ENCODE results near the gene ZNF774.
A peak's percentile ranks its signal among the peaks of the same experiment; 100 is the strongest.

DNA sequence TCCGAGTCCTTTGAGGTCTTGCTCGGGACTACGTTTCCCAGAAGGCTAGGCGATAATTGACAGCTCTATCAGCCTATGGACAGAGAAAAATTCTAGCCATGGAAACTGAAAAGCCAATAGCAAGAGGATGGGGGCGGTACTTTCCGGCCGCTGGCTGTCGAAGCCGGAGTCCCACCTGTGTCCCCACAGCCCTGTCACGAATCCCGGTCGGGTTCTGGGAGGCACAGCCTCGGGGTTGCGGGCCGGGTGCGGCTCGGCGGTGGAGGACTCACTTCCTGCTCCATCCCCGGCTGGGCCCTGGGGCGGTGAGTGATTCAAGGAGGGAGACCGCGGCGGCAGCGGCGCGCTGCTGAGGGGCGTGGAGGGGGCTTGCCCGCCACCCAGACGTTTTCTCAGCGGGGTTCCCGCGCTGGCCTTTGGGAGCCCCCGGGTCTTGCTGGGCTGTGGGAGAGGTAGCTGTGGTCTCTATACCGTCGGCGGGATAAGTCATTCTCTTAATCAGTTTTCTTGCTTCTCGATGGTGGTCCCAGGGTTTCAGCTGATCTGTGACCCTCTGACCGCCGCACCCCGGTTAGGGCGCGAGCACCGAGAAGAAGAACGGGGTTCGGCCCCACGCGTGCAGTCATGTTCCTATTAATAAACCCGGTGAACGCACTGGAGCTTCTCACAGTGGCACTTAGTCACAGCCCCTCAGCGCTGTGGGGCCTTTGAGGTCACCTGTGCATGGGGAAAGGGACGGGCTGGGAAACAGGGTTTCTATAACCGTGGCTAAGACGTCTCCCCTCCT lies at the start of gene ZNF774:
- TF ChIP-seq, protein P1, sequence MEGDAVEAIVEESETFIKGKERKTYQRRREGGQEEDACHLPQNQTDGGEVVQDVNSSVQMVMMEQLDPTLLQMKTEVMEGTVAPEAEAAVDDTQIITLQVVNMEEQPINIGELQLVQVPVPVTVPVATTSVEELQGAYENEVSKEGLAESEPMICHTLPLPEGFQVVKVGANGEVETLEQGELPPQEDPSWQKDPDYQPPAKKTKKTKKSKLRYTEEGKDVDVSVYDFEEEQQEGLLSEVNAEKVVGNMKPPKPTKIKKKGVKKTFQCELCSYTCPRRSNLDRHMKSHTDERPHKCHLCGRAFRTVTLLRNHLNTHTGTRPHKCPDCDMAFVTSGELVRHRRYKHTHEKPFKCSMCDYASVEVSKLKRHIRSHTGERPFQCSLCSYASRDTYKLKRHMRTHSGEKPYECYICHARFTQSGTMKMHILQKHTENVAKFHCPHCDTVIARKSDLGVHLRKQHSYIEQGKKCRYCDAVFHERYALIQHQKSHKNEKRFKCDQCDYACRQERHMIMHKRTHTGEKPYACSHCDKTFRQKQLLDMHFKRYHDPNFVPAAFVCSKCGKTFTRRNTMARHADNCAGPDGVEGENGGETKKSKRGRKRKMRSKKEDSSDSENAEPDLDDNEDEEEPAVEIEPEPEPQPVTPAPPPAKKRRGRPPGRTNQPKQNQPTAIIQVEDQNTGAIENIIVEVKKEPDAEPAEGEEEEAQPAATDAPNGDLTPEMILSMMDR (tag by site-specific recombination; IDR thresholded peaks at IDR 0.05): no peak
- no peak for TF ChIP-seq SETDB1 (IDR thresholded peaks at IDR 0.05; ENCODE audit: insufficient read length, low read length)
- TF ChIP-seq, protein P2, sequence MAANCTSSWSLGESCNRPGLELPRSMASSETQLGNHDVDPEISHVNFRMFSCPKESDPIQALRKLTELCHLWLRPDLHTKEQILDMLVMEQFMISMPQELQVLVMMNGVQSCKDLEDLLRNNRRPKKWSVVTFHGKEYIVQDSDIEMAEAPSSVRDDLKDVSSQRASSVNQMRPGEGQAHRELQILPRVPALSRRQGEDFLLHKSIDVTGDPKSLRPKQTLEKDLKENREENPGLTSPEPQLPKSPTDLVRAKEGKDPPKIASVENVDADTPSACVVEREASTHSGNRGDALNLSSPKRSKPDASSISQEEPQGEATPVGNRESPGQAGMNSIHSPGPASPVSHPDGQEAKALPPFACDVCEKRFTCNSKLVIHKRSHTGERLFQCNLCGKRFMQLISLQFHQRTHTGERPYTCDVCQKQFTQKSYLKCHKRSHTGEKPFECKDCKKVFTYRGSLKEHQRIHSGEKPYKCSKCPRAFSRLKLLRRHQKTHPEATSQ (tag by site-specific recombination; IDR thresholded peaks at IDR 0.05): peak; percentile 44; the same call in 1 of the 2 replicates
- TF ChIP-seq TRIM28 (IDR thresholded peaks at IDR 0.05; ENCODE audit: borderline replicate concordance, low read length): no peak
- TF ChIP-seq ZNF600 (tag by site-specific recombination; IDR thresholded peaks at IDR 0.05): peak; percentile 97
- TF ChIP-seq, protein P3, sequence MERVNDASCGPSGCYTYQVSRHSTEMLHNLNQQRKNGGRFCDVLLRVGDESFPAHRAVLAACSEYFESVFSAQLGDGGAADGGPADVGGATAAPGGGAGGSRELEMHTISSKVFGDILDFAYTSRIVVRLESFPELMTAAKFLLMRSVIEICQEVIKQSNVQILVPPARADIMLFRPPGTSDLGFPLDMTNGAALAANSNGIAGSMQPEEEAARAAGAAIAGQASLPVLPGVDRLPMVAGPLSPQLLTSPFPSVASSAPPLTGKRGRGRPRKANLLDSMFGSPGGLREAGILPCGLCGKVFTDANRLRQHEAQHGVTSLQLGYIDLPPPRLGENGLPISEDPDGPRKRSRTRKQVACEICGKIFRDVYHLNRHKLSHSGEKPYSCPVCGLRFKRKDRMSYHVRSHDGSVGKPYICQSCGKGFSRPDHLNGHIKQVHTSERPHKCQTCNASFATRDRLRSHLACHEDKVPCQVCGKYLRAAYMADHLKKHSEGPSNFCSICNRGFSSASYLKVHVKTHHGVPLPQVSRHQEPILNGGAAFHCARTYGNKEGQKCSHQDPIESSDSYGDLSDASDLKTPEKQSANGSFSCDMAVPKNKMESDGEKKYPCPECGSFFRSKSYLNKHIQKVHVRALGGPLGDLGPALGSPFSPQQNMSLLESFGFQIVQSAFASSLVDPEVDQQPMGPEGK (tag by site-specific recombination; IDR thresholded peaks at IDR 0.05): peak; percentile 90
- TF ChIP-seq ZNF624 (tag by site-specific recombination; IDR thresholded peaks at IDR 0.05): no peak
- peak; percentile 91 for TF ChIP-seq KLF9 (tag by site-specific recombination; IDR thresholded peaks at IDR 0.05; ENCODE audit: low read depth)
- TF ChIP-seq YY1 (tag by site-specific recombination; IDR thresholded peaks at IDR 0.05): no peak
- TF ChIP-seq ZNF10 (tag by site-specific recombination; IDR thresholded peaks at IDR 0.05): no peak
- peak; percentile 93 for TF ChIP-seq ZBTB20 (tag by site-specific recombination; IDR thresholded peaks at IDR 0.05)
- TF ChIP-seq, protein P4, sequence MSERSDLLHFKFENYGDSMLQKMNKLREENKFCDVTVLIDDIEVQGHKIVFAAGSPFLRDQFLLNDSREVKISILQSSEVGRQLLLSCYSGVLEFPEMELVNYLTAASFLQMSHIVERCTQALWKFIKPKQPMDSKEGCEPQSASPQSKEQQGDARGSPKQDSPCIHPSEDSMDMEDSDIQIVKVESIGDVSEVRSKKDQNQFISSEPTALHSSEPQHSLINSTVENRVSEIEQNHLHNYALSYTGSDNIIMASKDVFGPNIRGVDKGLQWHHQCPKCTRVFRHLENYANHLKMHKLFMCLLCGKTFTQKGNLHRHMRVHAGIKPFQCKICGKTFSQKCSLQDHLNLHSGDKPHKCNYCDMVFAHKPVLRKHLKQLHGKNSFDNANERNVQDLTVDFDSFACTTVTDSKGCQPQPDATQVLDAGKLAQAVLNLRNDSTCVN (tag by site-specific recombination; optimal IDR thresholded peaks at IDR 0.05): peak; percentile 82
